Vein endothelial cell (primary cell): ENCODE data around the gene RPL35. TPM values are rescaled to one million over a fixed set of nuclear protein-coding genes. Genes with fewer than 3 reads are reported as not detected.

Experiments
- small RNA-seq: library from RNA; depleted of rRNA; stranded (forward); fragments of <200 nt; gene quantifications from one replicate; pipeline ENCODE3, GENCODE V24; 2012
- total RNA-seq: library from RNA; depleted of rRNA; stranded (reverse); fragments of >200 nt; gene quantifications from 2 replicates; pipeline ENCODE4 v1.2.3, GENCODE V29; 2012

RPL35 gene
- 2,030 and 2,087 TPM in 2 replicates for total RNA-seq

GRCh38 chr9:124861342-124862229, at the start of gene RPL35, which contains the start of gene ARPC5L:
Gene RPL35, minus strand, starts transcription at chr9:124861957. Its CDS starts 45 bp downstream, at chr9:124861912.
Gene ARPC5L, plus strand, starts transcription at chr9:124862130. Its CDS starts 7,161 bp downstream, at chr9:124869291.

GRCh38 chr9:124852829-124853531, 8.8 kb downstream of the RPL35 start, which contains the start of gene WDR38:
Gene WDR38, plus strand, starts transcription at chr9:124853460. Its CDS starts 72 bp downstream, at chr9:124853532.

Small RNAs within 50 kb of the gene (small RNA-seq; reads per million reads assigned to genes)
- gene RNU4-82P = not detected

Other genes starting within 250 kb of the RPL35 start
- gene NR6A1, start 90.6 kb downstream of the RPL35 start, total RNA-seq = 1.1 and 1.3 TPM in 2 replicates
- gene OLFML2A, start 84.8 kb downstream of the RPL35 start, total RNA-seq = 1.1 and 3.3 TPM in 2 replicates
- gene WDR38, start 8.5 kb downstream of the RPL35 start, total RNA-seq = not detected in 2 replicates
- 21.9 and 27.9 TPM in 2 replicates for gene ARPC5L, start 173 bp upstream of the RPL35 start, total RNA-seq
- 12.1 and 13.8 TPM in 2 replicates for gene GOLGA1, start 79.1 kb upstream of the RPL35 start, total RNA-seq